ENCODE measurements around the gene FAM13A.

FAM13A gene

GRCh38 chr4:89001647-89002445 lies 55.1 kb downstream of the FAM13A start:
- no peak for DNase-seq (ENCODE audit: low read depth in 1 of 2, low spot score in 1 of 2)
- Histone ChIP-seq H3K4me3 (replicated peaks; ENCODE audit: insufficient read depth, low read length) (no peak overlapping the region), H3K27ac (replicated peaks) (no peak overlapping the region), H3K27me3 (ENCODE audit: insufficient read depth, poor library complexity, severe bottlenecking) (no peaks in the 10 kb centered on the region)
- no peak for TF ChIP-seq POLR2AphosphoS5 (IDR thresholded peaks at IDR 0.05; ENCODE audit: low read depth)
- TF ChIP-seq CTCF (IDR thresholded peaks at IDR 0.05; ENCODE audit: insufficient read depth, low read length) = no peak
- no peak for TF ChIP-seq REST (IDR thresholded peaks at IDR 0.05; ENCODE audit: insufficient replicate concordance, low read depth)
- no peak for TF ChIP-seq SPI1 (IDR thresholded peaks at IDR 0.05; ENCODE audit: borderline replicate concordance, low read depth)
- no peak for TF ChIP-seq GABPA (IDR thresholded peaks at IDR 0.05; ENCODE audit: low read depth)

GRCh38 chr4:89000844-89001360 lies 56.1 kb downstream of the FAM13A start:
- no peak for DNase-seq (ENCODE audit: low read depth in 1 of 2, low spot score in 1 of 2)
- H3K27ac ChIP-seq (replicated peaks) = no peak overlapping the region
- no peaks in the 10 kb centered on the region for H3K27me3 ChIP-seq (ENCODE audit: insufficient read depth, poor library complexity, severe bottlenecking)
- TF ChIP-seq SPI1 (IDR thresholded peaks at IDR 0.05; ENCODE audit: borderline replicate concordance, low read depth) = no peak
- TF ChIP-seq GABPA (IDR thresholded peaks at IDR 0.05; ENCODE audit: low read depth) = no peak
- TF ChIP-seq POLR2AphosphoS5 (IDR thresholded peaks at IDR 0.05; ENCODE audit: low read depth) = no peak
- TF ChIP-seq CTCF (IDR thresholded peaks at IDR 0.05; ENCODE audit: insufficient read depth, low read length) = no peak
- no peak for TF ChIP-seq REST (IDR thresholded peaks at IDR 0.05; ENCODE audit: insufficient replicate concordance, low read depth)
- no peak overlapping the region for H3K4me3 ChIP-seq (replicated peaks; ENCODE audit: insufficient read depth, low read length)

- Histone ChIP-seq H3K27ac (replicated peaks) (no peak overlapping the region), H3K4me3 (replicated peaks; ENCODE audit: insufficient read depth, low read length) (no peak overlapping the region), H3K27me3 (ENCODE audit: insufficient read depth, poor library complexity, severe bottlenecking) (no peaks in the 10 kb centered on the region)
- DNase-seq (ENCODE audit: low read depth in 1 of 2, low spot score in 1 of 2) = no peak
- TF ChIP-seq SPI1 (IDR thresholded peaks at IDR 0.05; ENCODE audit: borderline replicate concordance, low read depth) (no peak), REST (IDR thresholded peaks at IDR 0.05; ENCODE audit: insufficient replicate concordance, low read depth) (no peak), GABPA (IDR thresholded peaks at IDR 0.05; ENCODE audit: low read depth) (no peak), POLR2AphosphoS5 (IDR thresholded peaks at IDR 0.05; ENCODE audit: low read depth) (no peak), CTCF (IDR thresholded peaks at IDR 0.05; ENCODE audit: insufficient read depth, low read length) (no peak)
These were observed 56.6 kb downstream of the FAM13A start for GRCh38 chr4:89000382-89000781.

All from HL-60 (cell line).